ENCODE measurements around the gene CDK18.

The CDK18 gene

DNA sequence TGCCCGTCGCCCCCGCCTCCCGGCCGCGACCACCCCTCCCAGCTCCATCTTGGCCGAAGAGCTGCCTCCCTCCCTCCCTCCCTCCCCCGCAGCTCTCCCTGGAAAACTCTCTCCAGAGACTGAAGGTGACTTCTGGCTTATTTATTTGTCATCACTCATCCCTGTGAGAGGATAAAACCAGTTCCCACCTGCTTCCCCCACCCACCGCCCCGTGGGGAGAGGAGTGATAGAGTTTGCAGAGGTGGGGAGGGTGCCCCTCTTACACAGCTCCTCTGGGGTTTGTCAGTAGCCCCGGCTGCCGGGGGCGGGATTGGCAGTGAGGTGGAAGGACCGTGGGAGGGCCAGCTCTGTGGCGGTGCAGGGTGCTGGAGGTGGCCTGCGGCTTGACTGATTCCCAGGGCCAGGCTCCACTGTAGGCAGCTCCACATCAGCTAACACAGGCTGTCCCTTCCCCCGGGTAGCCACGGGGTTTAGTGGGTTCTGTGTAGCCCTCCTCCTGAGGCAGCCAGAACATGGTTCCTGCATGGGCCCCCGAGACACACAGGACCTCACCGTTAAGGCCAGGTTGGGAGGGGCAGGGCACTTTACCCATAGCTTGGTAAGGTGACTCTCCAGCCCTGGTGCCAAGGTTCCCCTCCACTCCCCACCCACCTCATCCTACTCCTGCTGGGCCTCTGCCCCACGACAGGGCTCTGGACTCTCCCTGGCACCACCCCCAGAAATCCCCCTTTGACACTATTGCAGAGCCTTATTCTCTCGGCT, 65.1 kb downstream of the CDK18 start:
- no peak for DNase-seq (ENCODE audit: low read depth in 2 of 2)

DNA sequence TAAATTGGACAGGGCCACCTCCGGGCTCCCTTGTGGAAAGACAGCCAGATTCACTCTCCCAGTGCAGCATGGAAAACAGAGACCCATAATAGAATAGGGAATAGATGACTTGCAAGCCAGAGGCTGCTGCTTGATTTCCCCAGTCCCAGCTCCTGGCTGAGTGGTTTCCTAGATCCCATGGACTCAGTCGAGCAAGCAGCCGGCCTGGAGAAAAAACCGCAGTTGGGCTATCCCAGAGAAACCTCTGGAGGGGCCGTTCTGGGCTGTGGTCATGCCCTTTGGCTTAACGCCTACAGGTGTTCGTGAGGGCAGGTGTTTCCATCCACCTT, 65.7 kb downstream of the CDK18 start:
- no peak for DNase-seq (ENCODE audit: low read depth in 2 of 2)

DNA sequence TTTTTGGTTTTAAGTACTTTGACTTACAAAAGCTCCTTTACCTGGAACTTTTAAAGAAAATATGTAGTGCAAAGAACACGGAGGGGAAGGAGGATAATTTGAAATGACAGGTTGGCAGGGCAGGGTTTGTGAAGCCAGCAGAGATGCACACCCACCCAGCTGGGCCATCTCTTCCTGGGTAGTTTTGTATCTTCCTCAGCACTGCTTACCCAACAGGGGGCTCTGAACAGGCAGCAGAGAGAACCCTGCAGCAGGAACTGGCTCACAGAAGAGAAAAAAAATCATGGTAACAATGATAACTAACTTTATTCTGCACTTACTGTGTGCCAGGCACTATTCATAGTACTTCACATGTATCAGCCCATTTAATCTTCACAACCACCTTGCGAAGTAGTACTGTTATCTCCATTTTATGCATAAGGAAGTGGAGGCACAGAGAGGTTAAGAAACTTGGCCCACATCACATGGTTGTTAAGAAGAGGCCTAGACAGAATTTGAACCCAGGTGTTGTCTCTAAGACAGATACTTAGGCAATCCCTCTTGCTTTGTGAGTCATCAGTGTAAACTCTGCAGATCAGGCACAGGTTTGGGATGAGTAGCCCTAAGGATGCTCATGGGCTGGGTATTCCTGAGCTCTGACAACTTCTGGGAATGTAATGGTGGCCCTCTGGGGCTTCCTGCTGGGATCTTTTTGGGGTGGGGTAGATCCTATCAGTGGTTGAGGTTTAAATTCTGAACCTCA, 66.5 kb downstream of the CDK18 start:
- no peak for DNase-seq (ENCODE audit: low read depth in 2 of 2)

DNA sequence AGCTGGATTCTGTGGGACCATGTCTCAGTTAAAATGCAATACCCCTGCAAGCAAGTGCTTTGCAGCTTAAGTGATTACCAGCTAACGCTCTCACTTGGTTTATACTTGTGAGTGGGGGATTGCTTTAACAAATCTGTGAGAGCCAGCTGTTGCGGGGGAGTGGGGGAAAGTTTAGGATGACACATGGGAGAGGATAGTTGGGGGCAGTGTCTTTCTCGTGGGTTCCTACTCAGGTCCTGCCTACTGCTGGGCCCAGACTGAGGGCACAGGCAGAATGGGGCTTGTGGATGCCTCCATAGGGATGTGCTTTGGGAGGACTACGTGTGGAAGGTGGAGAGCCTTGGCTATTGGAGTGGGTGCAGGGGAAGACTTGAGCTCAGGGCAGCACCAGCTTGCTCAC, 67.3 kb downstream of the CDK18 start:
- DNase-seq (ENCODE audit: low read depth in 2 of 2): no peak

DNA sequence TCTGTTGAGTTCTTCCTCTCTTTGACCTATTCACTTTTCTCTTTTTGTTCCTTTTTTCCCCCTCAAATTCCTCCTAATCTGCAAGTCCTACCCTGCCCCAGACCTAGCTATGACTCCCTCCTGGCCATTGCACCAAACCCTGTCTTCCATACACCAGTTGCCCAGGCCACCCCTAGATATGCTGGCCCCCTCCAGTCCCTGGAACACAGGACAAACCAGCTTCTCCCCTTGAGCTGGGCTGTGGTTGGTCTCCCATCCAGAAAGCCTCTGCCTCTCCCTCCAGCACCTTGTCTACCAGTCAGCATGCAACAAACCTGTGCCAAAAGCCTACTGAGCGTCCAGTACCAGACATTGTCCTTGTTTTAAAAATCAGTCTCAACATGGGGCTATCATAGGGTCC, 68.0 kb downstream of the CDK18 start:
- no peak for DNase-seq (ENCODE audit: low read depth in 2 of 2)

DNA sequence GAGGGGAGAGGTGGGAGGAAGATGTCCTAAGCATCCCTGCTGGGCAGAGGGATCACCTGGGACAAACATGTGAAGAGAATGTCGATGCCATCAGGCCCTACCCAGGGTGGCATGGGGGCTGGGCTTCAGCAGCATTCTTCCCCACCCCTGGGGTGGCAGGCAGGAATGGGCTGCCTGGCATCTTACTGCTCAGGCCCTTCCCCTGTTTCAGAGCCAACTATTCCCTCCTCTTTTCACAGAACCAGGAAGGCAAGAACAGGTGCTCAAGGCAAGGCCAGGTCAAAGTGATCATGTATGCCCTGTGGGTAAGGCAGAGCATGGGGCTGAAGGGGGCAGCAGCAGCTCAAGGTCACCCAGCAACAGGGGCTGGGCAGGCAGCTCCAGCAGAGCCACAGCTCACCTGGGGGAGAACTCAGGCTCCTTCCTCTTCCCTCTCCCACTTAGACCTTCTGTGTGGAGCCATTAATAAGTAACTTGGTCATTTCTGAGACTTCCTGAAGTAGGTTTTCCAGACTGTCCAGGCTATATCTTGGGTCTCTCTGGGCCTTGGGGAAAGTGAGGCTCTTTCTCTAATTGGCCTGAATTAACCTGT, 70.9 kb downstream of the CDK18 start:
- DNase-seq (ENCODE audit: low read depth in 2 of 2): no peak

DNA sequence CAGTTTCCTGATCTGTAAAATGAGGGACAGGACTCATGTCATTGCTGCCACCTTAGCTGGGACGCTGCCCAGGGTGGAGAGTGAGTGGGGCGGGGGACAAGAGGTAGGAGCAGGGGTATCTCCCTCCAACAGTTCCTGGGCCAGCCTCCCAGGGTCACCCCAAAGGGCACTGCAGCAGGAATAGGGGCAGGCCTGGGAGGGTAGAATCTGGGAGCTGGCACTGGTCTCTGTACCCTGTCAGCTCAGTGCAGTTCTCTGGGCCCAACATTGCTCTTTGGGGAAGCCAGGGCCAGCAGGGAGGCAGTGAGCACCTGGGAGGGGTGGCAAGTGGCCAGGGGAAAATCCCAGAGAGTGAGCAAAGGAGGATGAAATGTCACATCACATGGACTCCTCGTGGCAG, 71.5 kb downstream of the CDK18 start:
- no peak for DNase-seq (ENCODE audit: low read depth in 2 of 2)

DNA sequence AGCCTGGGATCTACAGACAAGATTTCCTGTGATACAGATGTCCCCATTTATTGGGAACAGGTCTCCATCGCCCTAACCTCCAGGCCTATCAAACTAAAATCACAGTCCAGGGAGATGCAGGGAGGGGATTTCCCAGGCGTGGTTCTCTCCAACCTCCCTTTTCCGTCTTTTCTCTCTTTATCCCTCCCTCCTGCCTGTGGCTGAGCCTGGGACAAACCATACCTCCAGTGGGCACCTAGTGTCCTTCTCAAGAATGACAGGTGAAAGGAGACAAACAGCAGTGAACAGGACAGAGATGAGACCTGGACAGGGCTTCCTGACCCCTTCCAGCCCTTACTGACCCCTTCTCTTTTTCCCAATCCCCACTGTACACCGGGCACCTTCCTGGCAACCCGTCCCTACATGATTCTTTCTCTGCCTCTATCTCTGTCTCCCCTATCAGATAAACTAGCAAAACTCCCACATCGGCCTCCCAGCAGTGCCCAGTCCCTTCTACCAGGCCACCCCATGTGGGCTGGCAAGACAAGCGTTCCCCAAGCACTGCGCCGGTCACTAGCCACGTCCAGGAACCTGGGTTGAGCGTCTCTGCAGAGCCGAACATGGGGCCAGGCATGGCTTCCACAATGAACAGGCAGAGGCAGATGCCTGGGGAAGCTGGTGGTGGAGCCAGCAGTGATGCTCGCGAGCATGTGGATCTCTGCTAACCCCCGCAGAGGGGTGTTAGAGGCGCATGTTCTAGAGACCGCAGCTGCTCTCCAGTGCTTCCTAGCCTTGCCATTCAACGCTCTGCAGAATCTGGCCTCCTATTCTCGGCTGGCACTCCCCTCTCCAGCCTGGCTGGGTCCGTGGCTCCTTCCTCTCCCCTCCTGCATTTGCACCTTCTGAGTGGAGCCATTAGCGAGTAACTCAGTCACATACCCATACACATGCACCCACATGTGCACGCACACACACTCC, 72.6 kb downstream of the CDK18 start:
- no peak for DNase-seq (ENCODE audit: low read depth in 2 of 2)

DNA sequence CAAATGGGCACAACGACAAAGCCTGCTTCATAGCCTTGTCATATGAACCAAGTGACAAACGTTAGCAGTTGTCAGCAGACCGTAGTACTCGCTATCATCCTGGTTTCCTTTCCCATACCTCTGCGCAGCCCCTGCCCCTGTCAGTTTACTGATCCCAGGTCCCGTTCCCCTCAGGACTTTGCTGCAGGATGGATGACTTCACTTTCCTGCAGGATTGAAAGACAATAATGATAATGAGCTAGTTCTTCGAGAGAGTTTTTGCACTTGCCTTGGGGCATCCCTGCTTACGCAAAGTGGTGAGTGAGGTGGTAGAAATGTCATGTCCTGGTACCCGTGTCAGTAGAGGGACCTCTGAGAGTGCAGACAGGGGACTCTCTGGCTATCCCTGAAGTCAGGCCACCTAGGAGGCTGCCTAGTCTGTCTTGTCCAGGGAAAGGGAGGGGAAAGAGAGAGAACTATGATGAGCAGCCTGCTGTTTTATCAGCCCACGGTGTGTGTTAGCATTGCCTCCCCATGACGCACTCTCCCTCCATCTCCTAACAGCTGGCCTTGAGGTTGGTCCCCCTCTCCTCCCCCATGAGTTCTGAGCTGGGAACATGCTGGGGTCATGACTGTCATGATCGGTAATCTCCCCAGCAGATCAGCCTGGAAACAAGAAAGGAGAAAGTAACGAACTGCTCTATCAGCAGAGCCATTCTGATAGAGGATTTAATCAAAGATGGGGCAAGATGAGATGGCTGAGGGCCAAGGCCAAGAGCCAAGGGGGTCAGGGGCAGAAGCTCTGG, 73.6 kb downstream of the CDK18 start:
- no peak for DNase-seq (ENCODE audit: low read depth in 2 of 2)

DNA sequence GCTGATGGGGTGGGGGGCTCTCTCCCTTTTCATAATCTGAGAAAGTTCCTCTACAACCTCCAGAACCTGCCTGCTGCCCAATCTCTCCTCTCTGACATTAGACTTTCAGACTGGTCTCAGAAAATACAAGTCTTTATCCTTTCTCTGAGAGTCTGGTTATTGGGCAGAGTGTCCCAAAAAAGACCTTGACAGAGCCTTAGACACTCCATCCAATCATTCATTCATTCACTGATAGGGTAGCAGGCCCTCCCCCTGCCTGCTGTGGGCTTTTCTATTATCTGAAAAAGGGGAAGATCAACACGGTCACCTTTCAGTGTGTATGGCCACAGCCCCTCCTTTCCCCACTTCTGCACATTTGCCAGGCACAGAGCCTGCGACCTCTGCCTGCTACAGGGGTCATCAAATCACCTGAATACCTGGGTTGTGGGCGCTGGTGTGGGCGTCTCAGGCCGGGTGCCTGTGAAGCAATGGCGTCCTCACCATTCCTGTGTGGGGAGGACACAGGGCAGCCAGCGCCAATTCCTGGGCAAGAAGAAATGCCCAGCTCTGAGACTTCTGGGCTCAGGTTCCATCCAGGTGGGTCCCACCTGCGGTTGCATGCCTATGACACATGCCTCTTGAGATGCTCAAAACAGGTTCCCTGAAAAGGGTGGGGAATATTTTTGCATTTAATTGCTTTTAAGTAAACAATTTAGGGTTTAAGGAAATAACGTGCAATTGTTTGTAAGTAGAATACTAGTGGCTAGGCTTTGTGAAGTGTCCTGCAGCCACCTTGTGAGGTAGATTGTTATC, 74.5 kb downstream of the CDK18 start:
- DNase-seq (ENCODE audit: low read depth in 2 of 2): no peak

DNA sequence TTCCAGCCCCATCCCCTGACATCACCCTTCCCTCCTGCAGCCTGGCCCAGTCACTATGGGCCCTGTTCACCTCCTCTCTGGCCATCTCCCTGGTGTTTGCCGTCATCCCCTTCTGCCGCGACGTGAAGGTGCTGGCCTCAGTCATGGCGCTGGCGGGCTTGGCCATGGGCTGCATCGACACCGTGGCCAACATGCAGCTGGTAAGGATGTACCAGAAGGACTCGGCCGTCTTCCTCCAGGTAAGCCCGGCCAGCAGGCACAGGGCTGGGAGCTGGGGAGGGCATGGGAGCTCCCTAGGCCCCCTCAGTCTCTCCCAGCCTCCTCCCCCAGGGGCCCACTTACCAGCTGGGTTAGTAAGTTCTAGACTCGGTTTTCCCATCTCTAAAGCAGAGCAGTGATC, 75.2 kb downstream of the CDK18 start:
- no peak for DNase-seq (ENCODE audit: low read depth in 2 of 2)

DNA sequence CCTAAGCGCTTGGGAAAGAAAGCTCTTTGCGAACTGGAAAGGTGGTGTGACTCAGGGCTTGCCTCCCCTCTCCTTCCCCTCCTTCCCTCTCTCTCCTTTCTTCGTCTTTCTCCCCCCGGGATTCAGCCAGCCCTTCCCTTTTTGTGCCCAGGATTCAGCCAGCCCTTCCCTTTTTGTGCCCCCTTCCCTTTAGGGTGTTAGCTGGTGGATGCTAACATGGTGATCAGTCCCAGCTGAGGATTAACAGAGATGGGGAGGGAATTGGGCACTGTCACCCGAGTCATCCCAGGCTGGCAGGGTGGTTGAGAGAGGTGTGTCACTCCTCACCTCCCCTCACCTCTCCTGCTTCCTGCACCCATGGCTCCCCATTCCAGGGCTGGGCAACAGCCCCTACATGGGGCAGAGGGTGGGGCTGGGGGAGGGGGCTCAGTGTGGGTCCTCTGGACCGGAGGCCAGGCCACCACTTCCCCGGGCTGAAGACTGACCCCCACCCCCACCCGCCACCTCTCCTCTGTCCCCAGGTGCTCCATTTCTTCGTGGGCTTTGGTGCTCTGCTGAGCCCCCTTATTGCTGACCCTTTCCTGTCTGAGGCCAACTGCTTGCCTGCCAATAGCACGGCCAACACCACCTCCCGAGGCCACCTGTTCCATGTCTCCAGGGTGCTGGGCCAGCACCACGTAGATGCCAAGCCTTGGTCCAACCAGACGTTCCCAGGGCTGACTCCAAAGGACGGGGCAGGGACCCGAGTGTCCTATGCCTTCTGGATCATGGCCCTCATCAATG, 75.9 kb downstream of the CDK18 start:
- DNase-seq (ENCODE audit: low read depth in 2 of 2): no peak

DNA sequence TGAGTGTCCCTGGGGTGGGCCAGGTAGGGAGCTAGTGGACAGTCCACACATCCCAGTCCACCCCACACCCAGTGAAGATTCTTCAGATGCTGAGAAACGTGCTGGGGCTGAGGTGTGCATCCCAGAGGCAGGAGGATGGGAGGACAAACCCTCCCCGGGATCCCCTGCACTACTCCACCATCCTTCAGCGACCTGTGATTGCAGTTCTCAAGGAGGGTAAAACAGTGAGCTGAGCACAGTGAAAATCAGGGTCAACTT, 76.4 kb downstream of the CDK18 start:
- no peak for DNase-seq (ENCODE audit: low read depth in 2 of 2)

DNA sequence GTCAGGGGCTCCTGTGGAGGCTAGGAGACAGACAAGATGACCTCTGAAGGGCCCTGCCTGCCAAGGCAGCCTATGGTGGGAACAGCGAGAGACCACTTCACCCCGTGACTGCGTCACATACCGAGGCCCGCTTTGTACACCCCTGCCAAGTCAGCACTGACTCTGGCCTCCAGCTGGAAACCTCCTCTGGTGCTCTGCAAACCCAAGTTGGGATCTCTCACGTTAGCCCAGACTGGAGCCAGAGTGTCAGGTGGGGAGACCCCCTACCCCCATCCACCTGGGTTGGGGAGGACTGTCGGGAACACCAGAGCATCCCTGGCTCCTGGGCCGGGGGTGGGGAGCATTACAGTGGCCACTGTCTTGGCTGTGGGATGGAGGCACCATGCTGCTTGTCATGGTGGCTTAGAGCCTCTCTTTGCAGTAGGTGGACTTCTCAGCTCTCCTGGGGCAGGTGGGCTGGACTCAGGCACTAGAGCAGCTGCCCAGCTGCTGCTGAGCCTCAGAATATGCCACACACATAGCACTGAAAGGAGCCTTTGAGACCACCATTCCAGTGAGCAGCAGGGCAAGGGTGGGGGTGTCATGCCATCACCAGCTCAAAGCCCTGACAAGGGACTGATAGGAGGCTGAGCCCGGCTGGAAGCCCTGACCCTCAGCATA, 77.0 kb downstream of the CDK18 start:
- no peak for DNase-seq (ENCODE audit: low read depth in 2 of 2)

DNA sequence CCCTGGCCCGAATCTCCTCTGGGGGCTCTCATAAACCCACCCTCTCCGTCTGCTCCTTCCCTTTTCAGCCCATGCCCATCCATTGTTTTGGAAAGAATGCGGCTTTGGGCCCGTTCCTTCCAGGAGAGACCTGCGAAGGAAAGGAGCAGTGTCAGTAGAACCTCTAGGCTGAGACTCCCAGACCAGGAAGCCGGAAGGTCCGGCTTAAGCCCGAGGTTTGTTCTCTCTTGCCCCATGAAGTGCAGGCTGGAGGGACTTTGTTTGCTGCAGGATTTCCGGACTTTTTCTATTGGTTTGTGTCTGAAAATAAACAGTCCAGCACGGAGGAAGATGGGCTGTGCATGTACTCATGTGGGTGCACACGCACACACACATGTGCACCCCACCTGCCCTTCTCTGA, 77.6 kb downstream of the CDK18 start:
- DNase-seq (ENCODE audit: low read depth in 2 of 2): no peak
